CD4-positive, alpha-beta T cell treated with Interleukin-10 for 1 hour (primary cell): ENCODE results near the gene HOXD11.
A peak's percentile ranks its signal among the peaks of the same experiment; 100 is the strongest.

Experiments
- DNase-seq: peaks from one replicate; pipeline ENCODE4 v3.0.0-alpha.2; 2020

Gene HOXD11

GRCh38 chr2:176136374-176137251, 29.5 kb downstream of the HOXD11 start:
- DNase-seq: no peak

GRCh38 chr2:176137252-176137580, 30.1 kb downstream of the HOXD11 start:
- DNase-seq: no peak

- DNase-seq: no peak
Observed at GRCh38 chr2:176137906-176138305, 30.8 kb downstream of the HOXD11 start.

GRCh38 chr2:176138526-176138922, 31.4 kb downstream of the HOXD11 start:
- DNase-seq: no peak

GRCh38 chr2:176138923-176139660, 32.0 kb downstream of the HOXD11 start:
- DNase-seq: no peak

GRCh38 chr2:176139661-176140512, 32.8 kb downstream of the HOXD11 start:
- DNase-seq: no peak

GRCh38 chr2:176140513-176141317, 33.6 kb downstream of the HOXD11 start:
- peak; percentile 65 for DNase-seq

GRCh38 chr2:176142281-176142680, 35.2 kb downstream of the HOXD11 start:
- DNase-seq: no peak

GRCh38 chr2:176145085-176145969, 38.2 kb downstream of the HOXD11 start:
- DNase-seq: no peak

- no peak for DNase-seq
Observed at GRCh38 chr2:176146101-176146500, 39.0 kb downstream of the HOXD11 start.

- no peak for DNase-seq
Observed at GRCh38 chr2:176146645-176147044, 39.6 kb downstream of the HOXD11 start.

- DNase-seq: no peak
Observed at GRCh38 chr2:176147210-176147799, 40.2 kb downstream of the HOXD11 start.

- DNase-seq: no peak
Observed at GRCh38 chr2:176147800-176148496, 40.9 kb downstream of the HOXD11 start.

- no peak for DNase-seq
Observed at GRCh38 chr2:176148751-176149421, 41.8 kb downstream of the HOXD11 start.

GRCh38 chr2:176149481-176149938, 42.4 kb downstream of the HOXD11 start:
- DNase-seq: no peak

GRCh38 chr2:176149939-176150583, 43.0 kb downstream of the HOXD11 start:
- DNase-seq: no peak

- DNase-seq: no peak
Observed at GRCh38 chr2:176150584-176151441, 43.7 kb downstream of the HOXD11 start.
